HG03135 (cell line): ENCODE results near the gene CHPT1.
"Not testable (repeated sequence)": the region's sequence is repeated elsewhere in the genome, so short reads cannot be mapped to it uniquely, and the experiment has no call there.

Experiments
- ATAC-seq: cut with Tn5 transposase; IDR thresholded peaks from one replicate; pipeline ENCODE4 v1.9.1; 2021; ENCODE audit warnings: mild to moderate bottlenecking, moderate library complexity; ENCODE audit not compliant: unreplicated experiment

The CHPT1 gene

DNA sequence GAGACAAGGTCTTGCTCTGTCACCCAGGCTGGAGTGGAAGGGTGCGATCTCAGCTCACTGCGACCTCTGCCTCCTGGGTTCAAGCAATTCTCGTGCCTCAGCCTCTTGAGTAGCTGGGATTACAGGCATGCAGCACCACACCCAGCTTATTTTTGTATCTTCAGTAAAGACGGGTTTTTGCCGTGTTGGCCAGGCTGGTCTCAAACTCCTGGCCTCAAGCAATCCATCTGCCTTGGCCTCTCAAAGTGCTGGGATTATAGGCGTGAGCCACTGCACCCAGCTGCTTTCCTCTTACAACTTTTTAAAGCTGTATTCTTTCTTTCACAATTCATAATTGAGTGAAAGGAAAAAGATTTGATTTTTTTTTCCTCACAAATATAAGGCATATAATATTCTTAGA is 15.8 kb upstream of the CHPT1 start:
- not testable (repeated sequence) for ATAC-seq

- ATAC-seq = no peak
Measured at GRCh38 chr12:101685092-101685491, 12.3 kb upstream of the CHPT1 start.

DNA sequence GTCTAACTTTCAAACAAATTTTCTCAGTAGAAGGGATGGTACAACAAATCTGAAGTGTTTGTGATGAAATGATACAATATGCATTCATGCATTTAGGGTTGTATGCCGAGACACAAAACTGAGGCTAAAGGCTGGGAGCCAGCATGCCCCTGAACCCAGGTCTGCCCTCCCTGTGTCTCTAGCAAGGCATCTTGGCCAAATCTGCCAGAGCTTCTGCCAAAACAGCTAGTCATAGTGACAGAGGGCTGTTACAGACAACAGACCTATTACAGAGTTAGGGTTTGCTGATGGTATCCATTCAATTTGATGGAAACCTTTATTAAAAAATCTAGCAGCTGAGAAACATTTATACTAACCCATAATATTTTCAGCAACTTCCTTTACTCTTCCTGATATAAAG is 11.3 kb upstream of the CHPT1 start:
- ATAC-seq = no peak

DNA sequence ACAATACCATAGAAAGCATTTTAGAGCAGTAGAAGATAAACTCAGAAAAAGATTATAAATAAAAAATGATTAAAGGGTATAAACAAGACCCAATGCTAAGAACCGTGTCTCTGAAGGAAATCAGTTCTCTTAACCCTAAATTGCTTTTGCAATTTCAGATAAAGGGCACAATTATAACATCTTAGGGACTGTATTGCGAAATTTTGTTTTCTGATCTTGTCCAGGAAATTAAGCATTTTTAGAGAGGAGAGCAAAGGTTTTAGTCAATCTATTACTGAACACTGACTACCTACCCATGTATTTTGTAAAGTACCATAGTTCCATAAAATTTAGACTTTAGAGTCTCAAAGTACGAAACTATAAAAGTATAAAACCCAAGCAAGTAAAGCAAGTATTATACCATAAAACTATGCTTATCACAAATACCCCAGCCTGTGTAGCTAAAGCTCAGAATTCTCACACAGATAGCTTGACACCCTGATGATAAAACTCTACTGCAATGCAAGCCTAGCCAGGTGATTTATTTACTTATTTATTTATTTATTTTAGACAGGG is 6.8 kb upstream of the CHPT1 start:
- no peak for ATAC-seq

DNA sequence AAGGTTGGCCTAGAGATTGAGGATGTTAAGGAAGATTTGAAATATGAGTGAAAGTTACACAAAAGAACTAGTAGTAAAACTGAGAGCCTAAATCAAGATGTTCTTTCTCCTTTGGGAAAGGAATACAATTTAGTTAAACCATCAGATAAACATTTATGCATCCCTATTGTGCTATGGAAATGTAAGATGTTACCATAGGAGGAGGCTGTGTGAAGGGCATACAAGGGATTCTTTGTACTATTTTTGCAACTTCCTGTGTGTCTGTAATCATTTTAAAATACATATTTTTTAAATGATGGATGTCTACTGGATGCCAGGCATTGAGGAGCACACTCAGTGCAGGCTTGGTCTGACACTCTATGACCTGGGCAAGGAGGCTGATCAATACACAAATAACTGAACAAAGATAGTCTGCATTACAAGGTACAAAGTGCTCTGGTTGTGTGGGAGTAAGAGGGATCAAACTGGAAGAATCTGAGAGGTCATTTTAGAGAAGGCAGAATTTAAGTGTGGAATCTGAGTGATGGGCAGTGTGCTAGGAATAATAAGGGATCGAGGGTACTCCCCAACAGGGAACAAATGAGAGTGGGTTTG is 5.8 kb upstream of the CHPT1 start:
- ATAC-seq = no peak

- ATAC-seq = no peak
Measured at GRCh38 chr12:101694297-101694848, 3.1 kb upstream of the CHPT1 start.

- ATAC-seq = no peak
Measured at GRCh38 chr12:101694986-101695385, 2.5 kb upstream of the CHPT1 start.

DNA sequence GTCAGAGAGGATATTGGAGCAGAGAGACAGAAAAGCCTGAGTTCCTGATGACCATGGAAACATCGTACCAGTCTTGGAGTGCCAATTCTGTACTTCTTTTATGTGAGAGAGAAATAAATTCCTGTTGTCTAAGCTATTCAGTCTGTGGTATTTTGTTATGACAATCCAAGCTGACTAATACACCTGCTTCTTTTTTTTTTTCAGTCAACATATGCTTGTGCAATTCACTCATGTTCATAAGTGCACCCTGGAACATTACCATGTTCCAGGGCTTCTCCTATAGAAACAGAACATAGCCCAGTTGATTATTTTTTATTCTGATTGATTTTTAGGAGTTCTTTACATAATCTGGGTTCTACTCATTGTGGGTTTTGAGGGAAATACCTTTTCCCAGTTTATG is 1.7 kb upstream of the CHPT1 start:
- no peak for ATAC-seq

- ATAC-seq = peak; percentile 39
Measured at GRCh38 chr12:101696251-101697196, 916 bp upstream of the CHPT1 start.

DNA sequence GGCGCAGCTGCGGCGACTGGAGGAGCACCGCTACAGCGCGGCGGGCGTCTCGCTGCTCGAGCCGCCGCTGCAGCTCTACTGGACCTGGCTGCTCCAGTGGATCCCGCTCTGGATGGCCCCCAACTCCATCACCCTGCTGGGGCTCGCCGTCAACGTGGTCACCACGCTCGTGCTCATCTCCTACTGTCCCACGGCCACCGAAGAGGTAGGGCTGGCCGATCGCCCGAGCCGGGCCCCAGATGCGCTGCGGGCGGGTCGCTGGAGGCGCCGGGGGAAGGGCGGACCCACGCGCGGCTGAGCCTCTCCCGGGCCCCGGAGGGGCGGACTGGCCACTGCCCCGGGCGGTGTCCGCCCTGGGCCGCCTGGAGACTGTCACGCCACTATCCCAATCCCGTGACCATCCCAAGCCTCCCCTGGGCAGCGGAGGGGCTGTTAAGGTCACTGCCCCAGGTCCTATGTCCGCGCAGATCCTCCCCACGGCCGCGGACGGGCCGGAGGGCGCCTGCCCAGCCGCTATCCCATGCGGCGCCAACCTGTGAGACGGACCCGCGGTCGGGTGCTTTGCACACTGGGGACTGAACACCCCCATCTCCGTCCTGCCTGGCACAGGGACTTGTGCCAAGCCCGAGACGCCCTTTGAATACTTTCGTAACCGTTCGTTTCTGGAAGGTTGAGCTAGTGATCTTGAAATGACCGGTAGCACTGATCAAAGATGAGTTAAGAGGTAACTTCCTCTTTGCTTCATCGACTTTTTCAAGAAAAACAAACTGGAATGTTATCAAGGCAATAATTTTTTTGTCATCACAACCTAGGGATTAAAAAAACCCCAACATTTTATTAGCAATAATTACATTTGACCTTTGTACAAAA is 725 bp downstream of the CHPT1 start:
- peak; percentile 33 for ATAC-seq

GRCh38 chr12:101698800-101699347 is 1.4 kb downstream of the CHPT1 start:
- no peak for ATAC-seq

DNA sequence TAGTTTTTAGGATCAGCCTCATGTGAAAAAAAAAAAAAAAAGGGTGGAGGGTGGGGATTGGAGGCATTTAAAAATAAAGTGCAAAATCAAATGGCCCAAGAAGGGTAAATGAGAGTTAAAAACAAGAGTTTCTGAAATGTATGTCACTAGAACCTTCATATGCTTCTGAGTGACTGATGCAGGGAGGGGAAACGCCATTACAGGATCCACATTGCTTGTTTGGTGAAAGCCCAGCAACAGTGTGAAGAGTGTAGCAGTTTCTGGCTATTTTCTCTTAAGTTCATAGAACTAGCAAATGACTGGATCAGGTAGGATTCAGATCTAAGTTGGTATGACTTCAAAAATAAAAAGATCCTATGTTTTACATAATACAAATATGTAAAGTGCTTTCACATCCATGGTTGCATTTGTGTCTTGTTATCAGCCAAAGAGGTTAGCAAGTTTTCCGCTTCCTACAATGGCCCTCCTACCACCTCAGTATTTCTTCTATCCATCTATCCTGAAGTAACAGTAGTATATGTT is 2.9 kb downstream of the CHPT1 start:
- ATAC-seq = no peak

DNA sequence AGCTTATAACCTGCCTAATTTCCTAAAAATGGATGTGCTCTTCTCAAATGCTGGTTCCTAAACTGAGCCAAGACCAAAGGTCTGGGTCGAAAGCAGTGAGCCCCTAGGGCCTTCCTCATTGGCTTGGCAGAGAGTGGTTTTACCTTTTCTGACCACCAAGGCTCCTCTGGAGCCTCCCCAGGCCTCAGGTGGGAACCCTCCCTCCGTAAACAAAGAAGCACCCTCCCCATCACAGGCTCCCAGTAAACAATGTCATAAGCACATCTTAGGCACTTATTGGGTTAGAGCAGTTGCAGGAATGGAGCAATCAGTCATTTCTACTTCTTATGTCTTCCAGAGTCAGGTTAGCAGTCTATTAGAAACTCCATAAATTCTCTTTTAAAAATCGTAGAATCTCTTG is 6.0 kb downstream of the CHPT1 start:
- ATAC-seq = no peak

- ATAC-seq = no peak
Measured at GRCh38 chr12:101706403-101706802, 9.0 kb downstream of the CHPT1 start.

DNA sequence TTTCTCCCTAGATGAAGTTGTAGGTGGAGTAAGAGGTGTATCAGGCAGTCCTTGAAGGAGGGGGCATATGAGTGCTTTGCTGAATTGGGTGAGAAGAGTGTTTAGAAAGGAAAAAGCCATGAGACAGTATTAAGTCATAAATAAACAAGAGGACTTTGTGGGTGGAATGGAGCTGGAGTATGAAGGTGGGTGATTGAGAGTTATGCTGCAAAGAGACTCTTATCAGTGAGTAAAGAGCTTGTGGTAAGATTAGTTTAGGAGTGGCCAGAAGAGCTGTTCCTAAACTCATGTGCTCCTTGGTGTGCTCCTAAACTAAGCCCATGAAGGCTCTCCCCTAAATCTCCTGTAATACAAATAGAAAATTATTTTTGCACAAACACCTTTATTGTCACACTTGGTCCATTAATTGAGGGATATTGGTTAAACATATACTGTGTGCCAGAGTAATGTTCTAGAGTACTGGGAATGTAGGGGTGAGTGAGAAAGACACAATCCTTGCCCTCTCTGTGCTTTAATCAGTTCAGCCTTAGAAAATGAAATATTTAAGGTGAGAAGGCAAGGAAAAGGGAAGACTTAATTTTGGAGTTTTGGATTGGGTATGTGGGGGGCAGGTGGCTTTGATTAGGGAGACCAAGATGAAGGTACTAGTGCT is 9.8 kb downstream of the CHPT1 start:
- ATAC-seq = no peak

GRCh38 chr12:101710288-101710687 is 12.8 kb downstream of the CHPT1 start:
- ATAC-seq = no peak

GRCh38 chr12:101713059-101713682 is 15.7 kb downstream of the CHPT1 start:
- ATAC-seq = no peak

- ATAC-seq = no peak
Measured at GRCh38 chr12:101713930-101714329, 16.5 kb downstream of the CHPT1 start.

DNA sequence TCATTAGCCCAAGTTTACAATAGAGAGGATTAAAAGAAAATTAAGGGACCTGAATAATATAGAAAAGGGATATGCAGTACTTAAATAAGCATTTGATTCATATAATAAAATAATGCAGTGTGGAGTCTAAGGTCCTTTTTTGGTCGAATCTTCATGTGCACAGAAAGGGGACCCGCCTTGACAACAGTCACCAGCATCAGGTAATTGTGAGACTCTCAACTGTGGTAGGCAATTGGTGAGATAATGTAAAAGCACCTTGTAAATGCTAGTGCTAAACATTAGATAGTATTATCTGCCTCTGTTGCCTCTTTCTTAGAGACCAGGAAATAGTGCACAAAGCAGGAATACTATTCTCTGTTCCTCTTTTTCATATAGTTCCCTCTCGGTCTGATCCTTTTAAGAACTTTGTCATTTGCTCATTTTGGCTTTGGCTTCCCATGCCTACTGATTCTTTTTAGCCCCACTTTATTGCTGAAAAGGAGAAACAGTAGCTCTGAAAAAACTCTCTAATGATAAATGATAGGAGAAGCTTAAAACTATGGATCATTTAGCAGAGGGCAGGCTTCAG is 17.5 kb downstream of the CHPT1 start:
- no peak for ATAC-seq
